Mammary epithelial cell (primary cell): Measurements from ENCODE around the gene NRG2.

ENCODE experiments used
- EZH2 ChIP-seq: IDR thresholded peaks from 2 replicates; pipeline ENCODE4 v1.6.1; 2012; ENCODE audit warnings: low read length, inconsistent platforms, borderline replicate concordance
- TF ChIP-seq, protein P1 (sequence below), 2 donors: IDR thresholded peaks in 1 of 2; conservative IDR thresholded peaks in 1 of 2; 2 replicates each; pipeline ENCODE4 v1.5.1; 2011 to 2012; ENCODE audit warnings: inconsistent platforms in 2 of 2, low read length in 2 of 2, mild to moderate bottlenecking in 2 of 2, control low read depth in 1 of 2, low read depth in 1 of 2; ENCODE audit not compliant: insufficient read depth in 1 of 2; ENCODE audit errors: extremely low read depth in 1 of 2

GRCh38 chr5:140005145-140005591 lies 37.9 kb downstream of the NRG2 start:
- TF ChIP-seq, protein P1, sequence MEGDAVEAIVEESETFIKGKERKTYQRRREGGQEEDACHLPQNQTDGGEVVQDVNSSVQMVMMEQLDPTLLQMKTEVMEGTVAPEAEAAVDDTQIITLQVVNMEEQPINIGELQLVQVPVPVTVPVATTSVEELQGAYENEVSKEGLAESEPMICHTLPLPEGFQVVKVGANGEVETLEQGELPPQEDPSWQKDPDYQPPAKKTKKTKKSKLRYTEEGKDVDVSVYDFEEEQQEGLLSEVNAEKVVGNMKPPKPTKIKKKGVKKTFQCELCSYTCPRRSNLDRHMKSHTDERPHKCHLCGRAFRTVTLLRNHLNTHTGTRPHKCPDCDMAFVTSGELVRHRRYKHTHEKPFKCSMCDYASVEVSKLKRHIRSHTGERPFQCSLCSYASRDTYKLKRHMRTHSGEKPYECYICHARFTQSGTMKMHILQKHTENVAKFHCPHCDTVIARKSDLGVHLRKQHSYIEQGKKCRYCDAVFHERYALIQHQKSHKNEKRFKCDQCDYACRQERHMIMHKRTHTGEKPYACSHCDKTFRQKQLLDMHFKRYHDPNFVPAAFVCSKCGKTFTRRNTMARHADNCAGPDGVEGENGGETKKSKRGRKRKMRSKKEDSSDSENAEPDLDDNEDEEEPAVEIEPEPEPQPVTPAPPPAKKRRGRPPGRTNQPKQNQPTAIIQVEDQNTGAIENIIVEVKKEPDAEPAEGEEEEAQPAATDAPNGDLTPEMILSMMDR (conservative IDR thresholded peaks at IDR 0.05 in 1 of 2, IDR thresholded peaks at IDR 0.05 in 1 of 2; ENCODE audit: extremely low read depth in 1 of 2, insufficient read depth in 1 of 2, low read depth in 1 of 2, low read length in 2 of 2), result no peak
- no peak for TF ChIP-seq EZH2
